Thyroid gland (tissue), 4 donors: ENCODE results near the gene IL17C.
A peak's percentile ranks its signal among the peaks of the same experiment; 100 is the strongest.

Source experiments
- CTCF ChIP-seq, 6 experiments: fragments of 200-600 bp in 3 of 6; fragments of 450-650 bp in 3 of 6; sonication (generic) in 3 of 6; IDR thresholded peaks; one replicate each; pipeline ENCODE4 v1.5.1; 2016 to 2019; ENCODE audit warnings: antibody characterized with exemption in 6 of 6, mild to moderate bottlenecking in 2 of 6, inconsistent platforms in 1 of 6, moderate library complexity in 1 of 6
- POLR2A ChIP-seq, 2 donors: fragments of 450-650 bp; IDR thresholded peaks; one replicate each; pipeline ENCODE4 v1.6.1; 2017; ENCODE audit warnings: antibody characterized with exemption in 2 of 2, mild to moderate bottlenecking in 2 of 2, moderate library complexity in 1 of 2

DNA sequence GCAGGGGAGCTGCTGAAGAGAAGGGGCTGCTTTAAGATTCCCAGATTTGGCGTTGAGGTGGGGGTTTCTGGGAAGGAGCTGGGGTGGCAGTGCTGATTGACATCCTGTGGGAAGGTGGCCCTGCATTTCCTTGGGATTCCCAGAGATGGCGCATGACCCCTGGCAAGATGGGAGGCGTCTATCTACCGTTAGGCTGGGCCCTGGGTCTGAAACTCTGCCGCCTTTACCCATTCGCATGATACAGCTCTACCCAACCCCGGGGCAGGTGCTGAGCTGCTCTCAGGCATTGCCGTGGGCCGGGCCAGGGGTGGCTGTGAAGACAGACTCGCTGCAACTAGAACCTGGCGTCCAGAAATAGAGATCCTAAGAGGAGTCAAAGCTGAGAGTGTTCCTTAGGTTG is 34.4 kb downstream of the IL17C start:
- TF ChIP-seq CTCF (IDR thresholded peaks at IDR 0.05): peak in 2 of 6 experiments; percentile 8 to 10
- no peak for TF ChIP-seq POLR2A (IDR thresholded peaks at IDR 0.05)
